Fibroblast of lung (primary cell): Measurements from ENCODE around the gene CDH10.

Experiments
- CTCF ChIP-seq, 2 donors: IDR thresholded peaks in 1 of 2; conservative IDR thresholded peaks in 1 of 2; 1 replicate in 1 of 2; 2 replicates in 1 of 2; pipeline ENCODE4 v1.5.1; 2011 to 2012; ENCODE audit warnings: low read length in 2 of 2, control low read depth in 1 of 2, inconsistent platforms in 1 of 2, low read depth in 1 of 2, mild to moderate bottlenecking in 1 of 2
- EZH2 ChIP-seq: IDR thresholded peaks from 2 replicates; pipeline ENCODE4 v1.5.1; 2012; ENCODE audit warnings: low read length, control low read depth, mild to moderate bottlenecking; ENCODE audit errors: missing control alignments

GRCh38 chr5:24497145-24497544, 147.6 kb downstream of the CDH10 start:
- TF ChIP-seq CTCF (conservative IDR thresholded peaks at IDR 0.05 in 1 of 2, IDR thresholded peaks at IDR 0.05 in 1 of 2; ENCODE audit: low read depth in 1 of 2, low read length in 2 of 2), result no peak
- TF ChIP-seq EZH2, result no peak
